Activated CD4-positive, alpha-beta memory T cell treated with anti-CD3 and anti-CD28 coated beads for 36 hours (primary cell): ENCODE measurements around the gene RBFOX2. TPM values are rescaled to one million over a fixed set of nuclear protein-coding genes. Genes with fewer than 3 reads are reported as not detected.
A peak's percentile ranks its signal among the peaks of the same experiment; 100 is the strongest.
"Not testable (repeated sequence)": the region's sequence is repeated elsewhere in the genome, so short reads cannot be mapped to it uniquely, and the experiment has no call there.

ENCODE experiments used
- CTCF ChIA-PET: fragments of 350-600 bp; sonication (Branson Sonifier 250); formaldehyde crosslinking; loops from one replicate; lab custom pipeline; 2021; ENCODE audit warnings: antibody characterized with exemption, inconsistent platforms; lab: Charles Lee
- POLR2A ChIA-PET: fragments of 350-600 bp; sonication (Branson Sonifier 250); formaldehyde crosslinking; loops from one replicate; lab custom pipeline; 2021; ENCODE audit warnings: antibody characterized with exemption; lab: Charles Lee
- DNase-seq: peaks from one replicate; pipeline ENCODE4 v3.0.0-alpha.2; 2020
- H3K27ac Mint-ChIP-seq: one replicate; pipeline ENCODE4 v1.8.0; 2021; ENCODE audit warnings: mixed read lengths
- H3K27me3 Mint-ChIP-seq: one replicate; pipeline ENCODE4 v1.8.0; 2021; ENCODE audit warnings: mixed read lengths
- H3K36me3 Mint-ChIP-seq: one replicate; pipeline ENCODE4 v1.8.0; 2021; ENCODE audit warnings: mixed read lengths
- H3K4me1 Mint-ChIP-seq: one replicate; pipeline ENCODE4 v1.8.0; 2021; ENCODE audit warnings: low read depth, mixed read lengths
- H3K4me3 Mint-ChIP-seq: one replicate; pipeline ENCODE4 v1.8.0; 2021; ENCODE audit warnings: mild to moderate bottlenecking, mixed read lengths
- H3K9me3 Mint-ChIP-seq: one replicate; pipeline ENCODE4 v1.8.0; 2021; ENCODE audit warnings: mixed read lengths
- intact Hi-C: fragments of 100-400 bp; cut with micrococcal nuclease; formaldehyde crosslinking; loops from one replicate; pipeline ENCODE4 v1.15.1; 2023
- total RNA-seq, 2 experiments: library from RNA; stranded (reverse); gene quantifications; one replicate each; pipeline ENCODE4 v1.2.3, GENCODE V29; 2021

RBFOX2 gene
- total RNA-seq, 2 experiments from 2014 or later, result 4.3 to 4.6 TPM

DNA sequence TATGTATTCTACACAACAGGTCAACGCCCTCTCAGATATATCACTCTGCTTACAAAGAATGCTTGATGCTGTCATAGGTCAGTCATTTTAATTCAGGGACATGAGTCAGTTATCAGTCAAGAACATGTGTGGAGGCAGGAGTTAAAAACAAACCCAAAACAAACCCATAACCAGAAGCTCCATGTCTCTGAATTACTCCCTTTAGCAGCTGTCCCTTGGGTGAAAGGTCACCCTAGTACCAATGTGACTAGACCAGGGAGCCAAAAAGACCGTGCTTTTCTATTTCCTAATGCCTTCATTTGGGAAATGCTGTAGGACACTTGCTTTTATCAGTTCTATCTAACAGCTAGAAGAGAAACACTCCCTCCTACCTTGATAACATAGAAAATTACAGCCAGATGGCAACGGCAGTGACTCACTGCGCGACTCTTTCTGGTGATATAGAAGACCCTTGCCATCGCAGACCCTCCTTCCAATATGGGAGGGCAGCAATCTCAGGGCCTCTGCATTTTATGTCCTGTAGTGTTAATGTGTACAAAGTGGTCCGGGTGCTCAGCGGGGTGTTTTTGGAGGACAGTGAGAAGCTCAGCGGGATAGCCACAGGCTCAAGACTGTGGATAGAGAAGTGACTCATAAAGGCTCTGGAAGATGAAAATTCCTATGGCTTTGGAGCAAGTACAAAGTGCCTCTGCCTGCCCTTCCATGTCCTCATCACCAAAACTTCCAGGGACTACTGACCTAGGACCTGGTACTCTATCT, 286.1 kb downstream of the RBFOX2 start:
- H3K4me1 Mint-ChIP-seq, result no peaks in the 10 kb centered on the region
- H3K36me3 Mint-ChIP-seq, result no peaks in the 10 kb centered on the region
- ChIA-PET POLR2A (no interaction called here), CTCF (interaction anchor here (1.2 to 1.4 kb wide), 2 partner anchors 323 to 382 kb away, joined by 3 to 6 read pairs; no protein-coding TSS in a partner anchor)
- no peak for DNase-seq
- intact Hi-C loops, result no loop called here
- H3K4me3 Mint-ChIP-seq, result no peak overlapping the region
- H3K9me3 Mint-ChIP-seq, result no peaks in the 10 kb centered on the region
- H3K27me3 Mint-ChIP-seq, result peaks cover 2% of the 10 kb centered on the region
- no peak overlapping the region for H3K27ac Mint-ChIP-seq

DNA sequence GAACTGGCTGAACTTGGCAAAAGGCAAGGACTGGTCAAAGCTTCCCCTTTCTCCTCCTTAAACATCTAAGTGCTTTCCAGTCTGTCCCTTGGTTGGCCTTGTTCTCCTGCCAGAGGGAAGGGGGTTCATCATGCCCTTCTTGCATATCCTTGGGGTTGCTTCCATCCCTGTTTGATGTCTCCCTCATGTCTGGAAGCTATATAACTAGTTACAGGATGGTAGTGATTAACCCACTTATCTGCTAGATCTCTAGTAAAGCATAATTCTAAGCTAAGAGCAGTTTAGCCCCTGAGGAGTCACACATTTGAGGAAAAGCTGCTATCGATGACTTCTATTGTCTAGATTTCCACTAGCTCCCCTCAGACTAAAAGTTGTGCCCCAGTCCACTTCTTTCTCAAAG, 288.0 kb downstream of the RBFOX2 start:
- H3K36me3 Mint-ChIP-seq, result no peaks in the 10 kb centered on the region
- no peaks in the 10 kb centered on the region for H3K4me1 Mint-ChIP-seq
- DNase-seq, result no peak
- no peak overlapping the region for H3K4me3 Mint-ChIP-seq
- H3K9me3 Mint-ChIP-seq, result no peaks in the 10 kb centered on the region
- H3K27ac Mint-ChIP-seq, result no peak overlapping the region
- ChIA-PET POLR2A (no interaction called here), CTCF (no interaction called here)
- intact Hi-C loops, result no loop called here
- H3K27me3 Mint-ChIP-seq, result peaks cover 3% of the 10 kb centered on the region

DNA sequence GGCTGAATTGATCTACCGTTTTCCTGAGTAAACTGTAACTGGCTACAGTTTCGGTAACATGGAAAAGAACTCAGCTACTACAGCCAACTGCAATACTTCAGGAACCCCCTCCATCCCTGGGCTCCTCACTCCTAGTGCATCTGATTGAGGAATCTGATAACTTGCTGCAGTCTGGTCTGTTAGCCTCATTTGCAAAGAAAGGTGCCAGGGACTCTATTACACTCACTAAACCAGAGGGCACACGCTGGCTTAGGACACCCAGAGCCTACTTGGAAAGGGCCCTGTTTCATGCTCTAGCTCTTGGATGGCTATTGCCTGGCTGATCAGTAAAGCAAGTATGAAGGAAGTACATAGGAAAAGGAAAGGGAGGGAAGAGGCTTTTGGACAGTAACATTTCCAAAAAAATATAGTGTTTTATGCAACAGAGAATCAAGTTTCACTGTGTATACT, 288.7 kb downstream of the RBFOX2 start:
- Mint-ChIP-seq H3K9me3 (no peaks in the 10 kb centered on the region), H3K27me3 (peaks cover 3% of the 10 kb centered on the region), H3K27ac (no peak overlapping the region), H3K4me3 (no peak overlapping the region), H3K4me1 (no peaks in the 10 kb centered on the region), H3K36me3 (no peaks in the 10 kb centered on the region)
- ChIA-PET POLR2A (no interaction called here), CTCF (no interaction called here)
- intact Hi-C loops, result no loop called here
- no peak for DNase-seq

DNA sequence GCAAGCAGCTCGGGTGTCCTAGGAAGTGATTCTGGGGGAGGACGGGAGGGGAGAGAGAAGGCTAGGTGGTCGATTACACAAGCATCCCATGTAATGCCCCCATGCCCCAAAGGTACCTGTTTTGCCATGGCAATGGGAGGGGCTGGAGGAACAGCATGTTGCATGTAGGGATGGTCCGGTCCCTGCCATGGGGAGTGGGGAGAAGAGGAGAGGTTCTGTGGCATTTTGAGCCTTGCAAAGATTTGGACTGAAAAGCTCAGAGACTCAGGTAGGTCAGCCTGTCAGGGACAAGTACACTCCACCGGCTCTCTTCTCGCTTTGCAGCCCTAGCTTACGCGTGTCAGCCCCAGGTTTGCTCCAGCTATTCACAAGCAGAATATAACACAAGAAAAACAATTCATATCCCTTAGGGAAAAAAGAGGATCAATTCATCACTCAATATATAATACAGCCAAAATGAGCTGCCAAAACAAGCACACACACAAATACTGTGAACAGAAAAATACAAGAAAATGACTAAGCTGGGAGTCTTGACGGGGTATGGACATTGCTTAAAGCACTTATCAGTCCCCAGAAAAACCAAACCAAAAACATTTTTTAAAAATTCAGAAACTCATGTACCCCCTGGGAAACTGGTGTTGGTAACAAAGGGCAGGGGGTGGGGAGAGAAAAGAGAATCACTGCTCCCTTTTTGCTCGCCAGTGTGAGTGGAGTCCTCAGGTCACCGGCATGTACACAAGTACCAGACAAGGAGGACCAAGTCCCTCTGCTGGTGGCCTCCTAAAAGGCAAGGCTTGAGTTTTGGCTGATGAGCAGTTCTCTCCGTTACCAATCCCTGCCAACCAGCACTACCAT, 289.3 kb downstream of the RBFOX2 start:
- CTCF ChIA-PET, result no interaction called here
- POLR2A ChIA-PET, result no interaction called here
- H3K36me3 Mint-ChIP-seq, result no peaks in the 10 kb centered on the region
- intact Hi-C loops, result no loop called here
- H3K4me1 Mint-ChIP-seq, result no peaks in the 10 kb centered on the region
- H3K9me3 Mint-ChIP-seq, result no peaks in the 10 kb centered on the region
- H3K27me3 Mint-ChIP-seq, result peaks cover 3% of the 10 kb centered on the region
- H3K4me3 Mint-ChIP-seq, result no peak overlapping the region
- peak; percentile 12 for DNase-seq
- H3K27ac Mint-ChIP-seq, result no peak overlapping the region

DNA sequence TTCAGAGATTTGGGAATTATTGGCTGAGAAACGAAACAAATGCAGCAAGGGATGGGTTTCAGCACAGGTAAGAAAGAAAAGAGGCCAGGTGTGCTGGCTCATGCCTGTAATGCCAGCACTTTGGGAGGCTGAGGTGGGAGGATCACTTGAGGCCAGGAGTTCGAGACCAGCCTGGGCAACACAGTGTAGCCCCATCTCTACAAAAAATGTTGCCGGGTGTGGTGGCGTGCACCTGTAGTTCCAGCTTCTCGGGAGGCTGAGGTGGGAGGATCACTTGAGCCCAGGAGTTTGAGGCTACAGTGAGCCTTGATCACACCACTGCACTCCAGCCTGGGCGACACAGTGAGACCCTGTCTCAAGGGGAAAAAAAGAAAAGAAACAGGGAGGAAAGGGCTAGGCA, 290.7 kb downstream of the RBFOX2 start:
- POLR2A ChIA-PET, H3K27ac Mint-ChIP-seq, H3K9me3 Mint-ChIP-seq, H3K36me3 Mint-ChIP-seq, intact Hi-C loops, H3K4me1 Mint-ChIP-seq, H3K27me3 Mint-ChIP-seq, H3K4me3 Mint-ChIP-seq, DNase-seq: not testable (repeated sequence)
- CTCF ChIA-PET, result interaction anchor here (0.9 kb wide), 1 partner anchor 44 kb away, joined by 3 read pairs; no protein-coding TSS in a partner anchor

DNA sequence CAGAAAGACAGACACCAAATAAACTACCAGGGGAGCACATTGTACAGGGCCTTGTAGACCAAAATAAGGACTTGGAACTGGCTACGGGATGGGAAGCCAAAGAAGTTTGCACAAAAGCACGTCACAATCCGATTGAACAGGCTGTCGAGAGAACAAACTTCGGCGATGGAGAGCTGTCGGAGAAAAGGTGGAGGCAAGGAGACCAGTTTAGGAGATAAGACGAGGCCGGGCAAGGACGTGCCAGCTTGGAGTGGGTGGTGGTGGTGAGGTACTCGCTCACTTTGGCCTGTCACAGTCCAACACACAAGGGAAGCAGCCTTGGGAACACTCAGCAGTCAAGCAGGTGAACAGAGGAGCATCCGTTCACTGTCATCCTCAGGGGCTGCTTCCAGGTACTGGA, 291.9 kb downstream of the RBFOX2 start:
- Mint-ChIP-seq H3K9me3 (no peaks in the 10 kb centered on the region), H3K36me3 (no peaks in the 10 kb centered on the region), H3K4me1 (no peaks in the 10 kb centered on the region), H3K27ac (no peak overlapping the region), H3K27me3 (peaks cover 3% of the 10 kb centered on the region), H3K4me3 (no peak overlapping the region)
- intact Hi-C loops, result no loop called here
- no peak for DNase-seq
- POLR2A ChIA-PET, result no interaction called here
- CTCF ChIA-PET, result no interaction called here

DNA sequence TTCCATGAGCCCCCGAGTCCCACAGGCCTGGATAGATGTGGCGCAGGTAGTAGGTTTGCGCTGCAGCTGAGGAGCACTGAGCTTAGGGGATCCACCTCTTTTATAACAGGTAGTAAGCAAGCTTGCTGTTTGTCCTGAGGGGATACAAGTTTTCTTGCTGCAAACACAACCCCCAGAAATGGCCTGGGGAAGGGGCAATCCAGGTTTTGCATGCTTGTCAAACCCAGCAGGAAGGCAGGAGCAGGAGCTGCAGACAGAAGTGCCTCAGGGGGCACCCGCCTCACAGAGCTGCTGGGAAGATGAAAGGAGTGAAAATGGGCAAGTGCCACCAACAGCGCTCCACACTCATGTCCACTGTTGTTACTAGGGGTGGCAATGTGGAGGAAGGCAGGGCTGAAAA, 292.5 kb downstream of the RBFOX2 start:
- H3K9me3 Mint-ChIP-seq, result no peaks in the 10 kb centered on the region
- no peak overlapping the region for H3K4me3 Mint-ChIP-seq
- intact Hi-C loops, result no loop called here
- ChIA-PET POLR2A (no interaction called here), CTCF (interaction anchor here (1.1 kb wide), 1 partner anchor 106 kb away, joined by 3 read pairs; no protein-coding TSS in a partner anchor)
- no peaks in the 10 kb centered on the region for H3K4me1 Mint-ChIP-seq
- no peak overlapping the region for H3K27ac Mint-ChIP-seq
- DNase-seq, result no peak
- H3K27me3 Mint-ChIP-seq, result peaks cover 3% of the 10 kb centered on the region
- H3K36me3 Mint-ChIP-seq, result no peaks in the 10 kb centered on the region

DNA sequence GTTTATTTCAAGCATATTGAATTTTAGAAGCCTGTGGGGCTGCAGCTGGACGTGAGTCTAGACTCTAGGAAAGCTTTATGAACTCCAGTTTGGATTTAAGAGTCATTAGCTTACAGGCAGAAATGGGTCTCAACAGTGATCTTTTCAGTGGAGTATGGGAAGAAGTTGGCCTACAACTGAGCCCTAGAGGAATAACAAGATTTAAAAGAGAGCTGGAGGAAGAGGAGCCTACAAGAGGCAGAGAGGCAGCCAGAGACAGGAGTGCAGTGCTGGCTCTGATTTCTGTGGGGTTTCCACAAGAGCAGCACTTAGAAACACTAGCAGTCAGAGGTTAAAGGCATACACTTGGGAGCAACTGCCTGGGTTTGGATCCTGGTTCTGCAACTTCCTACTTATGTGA, 293.1 kb downstream of the RBFOX2 start:
- peaks cover 3% of the 10 kb centered on the region for H3K27me3 Mint-ChIP-seq
- intact Hi-C loops, result no loop called here
- ChIA-PET CTCF (interaction anchor here (1.1 kb wide), 1 partner anchor 105 kb away, joined by 3 read pairs; no protein-coding TSS in a partner anchor), POLR2A (no interaction called here)
- H3K4me1 Mint-ChIP-seq, result no peaks in the 10 kb centered on the region
- H3K36me3 Mint-ChIP-seq, result no peaks in the 10 kb centered on the region
- H3K9me3 Mint-ChIP-seq, result no peaks in the 10 kb centered on the region
- no peak for DNase-seq
- H3K4me3 Mint-ChIP-seq, result no peak overlapping the region
- no peak overlapping the region for H3K27ac Mint-ChIP-seq

DNA sequence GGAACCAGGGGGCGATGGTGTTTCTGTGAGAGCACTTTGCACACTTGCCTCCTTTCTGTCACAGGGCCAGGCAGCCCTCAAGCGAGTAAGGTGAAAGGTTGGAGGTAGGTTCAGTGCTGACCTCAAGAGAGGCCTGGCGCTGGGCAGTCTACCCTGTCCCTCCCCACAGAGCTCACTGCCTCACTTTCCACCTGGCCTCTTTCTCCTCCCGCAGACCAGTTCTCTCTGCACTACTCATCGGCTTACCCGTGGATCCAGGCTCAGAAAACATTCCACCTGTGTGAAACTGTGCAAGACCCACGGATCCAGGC, 294.2 kb downstream of the RBFOX2 start:
- intact Hi-C loops, result no loop called here

DNA sequence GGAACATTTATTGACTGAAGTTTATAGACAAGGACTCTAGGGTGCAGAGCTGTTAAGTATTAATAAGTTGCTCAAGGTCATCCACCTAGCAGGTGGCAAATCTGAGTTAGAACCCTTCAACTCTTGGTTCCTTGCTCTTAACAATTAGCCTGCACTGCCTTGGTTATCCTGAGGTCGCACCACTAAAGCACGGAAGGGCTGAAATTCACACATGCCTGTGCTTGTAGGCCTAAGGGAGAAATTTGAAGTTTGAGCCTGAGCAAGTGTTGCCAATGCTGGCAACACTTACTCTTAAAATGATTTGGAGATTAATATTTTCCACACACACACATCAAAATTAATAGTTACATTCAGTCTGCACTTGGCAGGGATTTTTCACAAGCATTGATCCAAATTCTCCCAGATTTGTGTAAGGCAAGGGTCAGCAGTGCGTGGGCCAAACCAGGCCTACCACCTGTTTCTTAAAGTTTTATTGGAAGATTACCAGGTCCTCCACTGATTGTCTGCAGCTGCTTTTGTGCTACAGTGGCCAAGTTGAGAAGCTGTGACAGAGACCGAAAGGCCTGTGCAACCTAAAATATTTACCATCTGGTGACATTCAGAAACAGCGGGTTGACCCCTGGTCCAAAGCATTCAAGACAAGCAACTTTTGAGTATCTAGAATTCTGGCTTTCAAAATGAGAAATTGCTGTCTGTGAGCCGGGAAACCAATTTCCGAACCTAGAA, 294.7 kb downstream of the RBFOX2 start:
- intact Hi-C loops, result no loop called here
- Mint-ChIP-seq H3K27ac (no peak overlapping the region), H3K4me3 (no peak overlapping the region), H3K9me3 (no peaks in the 10 kb centered on the region), H3K36me3 (no peaks in the 10 kb centered on the region), H3K4me1 (no peaks in the 10 kb centered on the region), H3K27me3 (peaks cover 3% of the 10 kb centered on the region)
- ChIA-PET CTCF (no interaction called here), POLR2A (no interaction called here)
- DNase-seq, result no peak

More for the DNA sequence above, 294.2 kb downstream of the RBFOX2 start:
- H3K36me3 Mint-ChIP-seq, result no peaks in the 10 kb centered on the region
- ChIA-PET POLR2A (no interaction called here), CTCF (no interaction called here)
- no peak overlapping the region for H3K4me3 Mint-ChIP-seq
- H3K27me3 Mint-ChIP-seq, result peaks cover 3% of the 10 kb centered on the region
- no peak overlapping the region for H3K27ac Mint-ChIP-seq
- DNase-seq, result no peak
- H3K9me3 Mint-ChIP-seq, result no peaks in the 10 kb centered on the region
- no peaks in the 10 kb centered on the region for H3K4me1 Mint-ChIP-seq

DNA sequence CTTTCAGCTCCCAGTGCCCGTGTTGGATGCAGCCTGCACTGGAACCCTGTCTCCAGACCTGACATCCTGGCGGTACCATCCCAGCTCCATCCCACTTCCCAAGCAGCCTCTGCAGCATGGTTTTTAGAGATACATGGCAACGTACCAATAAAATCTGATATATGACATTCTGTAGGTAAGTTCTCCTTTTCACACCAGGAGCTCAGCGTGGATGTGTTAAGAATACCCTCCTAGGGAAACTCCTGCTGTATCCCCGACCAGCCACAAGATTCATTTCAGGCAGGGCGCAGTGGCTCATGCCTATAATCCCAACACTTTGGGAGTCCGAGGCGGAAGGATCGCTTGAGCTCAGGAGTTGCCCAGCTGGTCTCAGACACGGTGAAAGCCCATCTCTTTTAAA, 295.6 kb downstream of the RBFOX2 start:
- CTCF ChIA-PET, result interaction anchor here (1.1 kb wide), 1 partner anchor 333 kb away, joined by 4 read pairs; no protein-coding TSS in a partner anchor
- POLR2A ChIA-PET, result no interaction called here
- peaks cover 3% of the 10 kb centered on the region for H3K27me3 Mint-ChIP-seq
- DNase-seq, result no peak
- H3K9me3 Mint-ChIP-seq, result no peaks in the 10 kb centered on the region
- H3K4me3 Mint-ChIP-seq, result no peak overlapping the region
- no peaks in the 10 kb centered on the region for H3K36me3 Mint-ChIP-seq
- H3K27ac Mint-ChIP-seq, result no peak overlapping the region
- intact Hi-C loops, result no loop called here
- no peaks in the 10 kb centered on the region for H3K4me1 Mint-ChIP-seq

DNA sequence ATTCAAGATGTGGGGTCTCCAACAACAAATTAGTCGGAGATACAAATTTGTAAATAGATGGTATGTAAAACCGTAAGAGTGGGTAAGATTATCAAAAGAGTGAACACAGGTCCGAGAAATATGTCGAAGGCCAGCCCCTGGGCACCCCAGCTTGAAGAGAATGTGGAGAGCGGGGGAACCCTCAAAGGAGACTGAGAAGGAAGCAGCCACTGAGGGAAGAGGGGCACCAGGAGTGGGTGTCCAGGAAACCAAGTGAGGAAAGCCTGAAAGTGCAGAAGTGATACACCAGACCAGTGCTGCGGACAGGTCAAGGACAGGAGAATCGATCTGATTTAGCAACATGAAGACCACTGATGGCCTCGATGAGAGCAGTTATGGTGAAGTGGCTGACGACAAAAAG, 296.5 kb downstream of the RBFOX2 start:
- DNase-seq, result no peak
- no peaks in the 10 kb centered on the region for H3K9me3 Mint-ChIP-seq
- intact Hi-C loops, result no loop called here
- ChIA-PET CTCF (interaction anchor here (1.1 kb wide), 1 partner anchor 334 kb away, joined by 4 read pairs; no protein-coding TSS in a partner anchor), POLR2A (no interaction called here)
- no peak overlapping the region for H3K27ac Mint-ChIP-seq
- peaks cover 2% of the 10 kb centered on the region for H3K27me3 Mint-ChIP-seq
- H3K4me1 Mint-ChIP-seq, result no peaks in the 10 kb centered on the region
- H3K36me3 Mint-ChIP-seq, result no peaks in the 10 kb centered on the region
- no peak overlapping the region for H3K4me3 Mint-ChIP-seq
